ENCODE measurements around the gene C17orf75.

C17orf75 gene

DNA sequence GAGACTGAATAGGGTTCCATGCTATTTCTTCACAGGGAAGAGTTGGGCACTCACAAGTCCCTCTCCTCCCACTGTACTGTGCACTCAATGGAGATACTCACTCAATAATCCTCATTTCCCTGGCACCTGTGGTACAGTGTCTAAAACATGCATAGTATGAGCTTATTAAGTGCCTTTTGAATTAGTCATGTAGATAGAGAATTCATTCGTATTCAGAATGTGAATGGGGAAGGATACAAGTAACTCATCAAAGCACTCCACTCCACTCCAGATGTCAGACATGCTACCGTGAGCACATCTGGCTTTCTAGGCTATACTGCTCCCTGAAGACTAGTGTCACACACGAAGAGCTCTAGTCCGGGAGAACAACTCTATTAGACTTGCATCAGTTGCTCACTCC lies 6.3 kb downstream of the C17orf75 start:
- Histone ChIP-seq H3K4me2 (ENCODE audit: low read depth, low read length, poor library complexity, severe bottlenecking) (no peak overlapping the region), H3K79me2 (ENCODE audit: insufficient read depth, low read length) (no peaks in the 10 kb centered on the region), H3K27me3 (ENCODE audit: low read length) (no peaks in the 10 kb centered on the region), H3K36me3 (ENCODE audit: low read length) (peaks cover 17% of the 10 kb centered on the region; the same call in 1 of the 2 replicates), H3K9me3 (ENCODE audit: insufficient read depth, low read length) (no peaks in the 10 kb centered on the region), H2AFZ (ENCODE audit: low read depth, low read length, severe bottlenecking) (no peak overlapping the region), H3K27ac (ENCODE audit: low read depth, low read length) (no peak overlapping the region), H3F3A (ENCODE audit: insufficient read depth) (no peaks in the 10 kb centered on the region), H3K9ac (ENCODE audit: low read length) (no peak overlapping the region), H4K20me1 (ENCODE audit: low read depth, low read length) (no peaks in the 10 kb centered on the region), H3K4me3 (ENCODE audit: insufficient read depth, low read length, poor library complexity, severe bottlenecking) (no peak overlapping the region), H3K9me2 (replicated peaks; ENCODE audit: insufficient read depth, low read length) (no peaks in the 10 kb centered on the region)
- TF ChIP-seq, protein P1, sequence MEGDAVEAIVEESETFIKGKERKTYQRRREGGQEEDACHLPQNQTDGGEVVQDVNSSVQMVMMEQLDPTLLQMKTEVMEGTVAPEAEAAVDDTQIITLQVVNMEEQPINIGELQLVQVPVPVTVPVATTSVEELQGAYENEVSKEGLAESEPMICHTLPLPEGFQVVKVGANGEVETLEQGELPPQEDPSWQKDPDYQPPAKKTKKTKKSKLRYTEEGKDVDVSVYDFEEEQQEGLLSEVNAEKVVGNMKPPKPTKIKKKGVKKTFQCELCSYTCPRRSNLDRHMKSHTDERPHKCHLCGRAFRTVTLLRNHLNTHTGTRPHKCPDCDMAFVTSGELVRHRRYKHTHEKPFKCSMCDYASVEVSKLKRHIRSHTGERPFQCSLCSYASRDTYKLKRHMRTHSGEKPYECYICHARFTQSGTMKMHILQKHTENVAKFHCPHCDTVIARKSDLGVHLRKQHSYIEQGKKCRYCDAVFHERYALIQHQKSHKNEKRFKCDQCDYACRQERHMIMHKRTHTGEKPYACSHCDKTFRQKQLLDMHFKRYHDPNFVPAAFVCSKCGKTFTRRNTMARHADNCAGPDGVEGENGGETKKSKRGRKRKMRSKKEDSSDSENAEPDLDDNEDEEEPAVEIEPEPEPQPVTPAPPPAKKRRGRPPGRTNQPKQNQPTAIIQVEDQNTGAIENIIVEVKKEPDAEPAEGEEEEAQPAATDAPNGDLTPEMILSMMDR (IDR thresholded peaks at IDR 0.05; ENCODE audit: insufficient read depth, low read length, poor library complexity, severe bottlenecking): no peak
- no peak for TF ChIP-seq EZH2phosphoT487 (conservative IDR thresholded peaks at IDR 0.05; ENCODE audit: low read length)

DNA sequence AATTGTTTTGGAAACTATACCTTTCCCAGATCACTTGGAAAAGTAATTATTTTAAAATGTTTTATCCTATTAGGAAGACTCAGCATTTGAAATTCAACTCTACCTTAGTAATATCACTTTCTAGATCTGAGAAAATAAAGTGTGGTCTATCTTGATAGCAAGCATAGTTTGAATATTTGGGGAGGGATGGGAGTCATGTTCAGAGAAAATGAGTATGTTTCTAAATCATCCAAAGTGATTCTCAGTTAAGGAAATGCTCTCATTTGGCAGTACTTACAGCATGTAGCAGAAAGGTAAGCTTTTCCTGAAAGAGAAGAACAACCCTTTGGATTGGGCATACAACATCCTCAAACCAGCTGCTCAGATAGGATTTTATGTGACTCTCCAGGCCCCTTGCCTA lies 6.9 kb downstream of the C17orf75 start:
- H3K9ac ChIP-seq (ENCODE audit: low read length): no peak overlapping the region
- no peaks in the 10 kb centered on the region for H4K20me1 ChIP-seq (ENCODE audit: low read depth, low read length)
- peaks cover 17% of the 10 kb centered on the region; the same call in 1 of the 2 replicates for H3K36me3 ChIP-seq (ENCODE audit: low read length)
- H3K9me2 ChIP-seq (replicated peaks; ENCODE audit: insufficient read depth, low read length): no peaks in the 10 kb centered on the region
- no peak overlapping the region for H3K27ac ChIP-seq (ENCODE audit: low read depth, low read length)
- H3K4me2 ChIP-seq (ENCODE audit: low read depth, low read length, poor library complexity, severe bottlenecking): no peak overlapping the region
- no peak overlapping the region for H2AFZ ChIP-seq (ENCODE audit: low read depth, low read length, severe bottlenecking)
- no peaks in the 10 kb centered on the region for H3K27me3 ChIP-seq (ENCODE audit: low read length)
- H3K79me2 ChIP-seq (ENCODE audit: insufficient read depth, low read length): no peaks in the 10 kb centered on the region
- H3K4me3 ChIP-seq (ENCODE audit: insufficient read depth, low read length, poor library complexity, severe bottlenecking): no peak overlapping the region
- TF ChIP-seq, protein P1 (IDR thresholded peaks at IDR 0.05; ENCODE audit: insufficient read depth, low read length, poor library complexity, severe bottlenecking): no peak
- no peak for TF ChIP-seq EZH2phosphoT487 (conservative IDR thresholded peaks at IDR 0.05; ENCODE audit: low read length)
- no peaks in the 10 kb centered on the region for H3F3A ChIP-seq (ENCODE audit: insufficient read depth)
- H3K9me3 ChIP-seq (ENCODE audit: insufficient read depth, low read length): no peaks in the 10 kb centered on the region

GRCh38 chr17:32333187-32333586 lies 8.8 kb downstream of the C17orf75 start:
- no peaks in the 10 kb centered on the region for H3K9me3 ChIP-seq (ENCODE audit: insufficient read depth, low read length)
- no peak overlapping the region for H3K9ac ChIP-seq (ENCODE audit: low read length)
- no peaks in the 10 kb centered on the region for H3K27me3 ChIP-seq (ENCODE audit: low read length)
- H4K20me1 ChIP-seq (ENCODE audit: low read depth, low read length): no peaks in the 10 kb centered on the region
- H3K4me3 ChIP-seq (ENCODE audit: insufficient read depth, low read length, poor library complexity, severe bottlenecking): no peak overlapping the region
- H3K79me2 ChIP-seq (ENCODE audit: insufficient read depth, low read length): no peaks in the 10 kb centered on the region
- no peaks in the 10 kb centered on the region for H3K9me2 ChIP-seq (replicated peaks; ENCODE audit: insufficient read depth, low read length)
- TF ChIP-seq, protein P1 (IDR thresholded peaks at IDR 0.05; ENCODE audit: insufficient read depth, low read length, poor library complexity, severe bottlenecking): no peak
- TF ChIP-seq EZH2phosphoT487 (conservative IDR thresholded peaks at IDR 0.05; ENCODE audit: low read length): no peak
- no peak overlapping the region for H3K4me2 ChIP-seq (ENCODE audit: low read depth, low read length, poor library complexity, severe bottlenecking)
- no peak overlapping the region for H2AFZ ChIP-seq (ENCODE audit: low read depth, low read length, severe bottlenecking)
- H3K36me3 ChIP-seq (ENCODE audit: low read length): peaks cover 17% of the 10 kb centered on the region; the same call in 1 of the 2 replicates
- H3K27ac ChIP-seq (ENCODE audit: low read depth, low read length): no peak overlapping the region
- no peaks in the 10 kb centered on the region for H3F3A ChIP-seq (ENCODE audit: insufficient read depth)

Data from SU-DHL-6 (cell line).